Measurements from ENCODE around the gene MBP.

The MBP gene

DNA sequence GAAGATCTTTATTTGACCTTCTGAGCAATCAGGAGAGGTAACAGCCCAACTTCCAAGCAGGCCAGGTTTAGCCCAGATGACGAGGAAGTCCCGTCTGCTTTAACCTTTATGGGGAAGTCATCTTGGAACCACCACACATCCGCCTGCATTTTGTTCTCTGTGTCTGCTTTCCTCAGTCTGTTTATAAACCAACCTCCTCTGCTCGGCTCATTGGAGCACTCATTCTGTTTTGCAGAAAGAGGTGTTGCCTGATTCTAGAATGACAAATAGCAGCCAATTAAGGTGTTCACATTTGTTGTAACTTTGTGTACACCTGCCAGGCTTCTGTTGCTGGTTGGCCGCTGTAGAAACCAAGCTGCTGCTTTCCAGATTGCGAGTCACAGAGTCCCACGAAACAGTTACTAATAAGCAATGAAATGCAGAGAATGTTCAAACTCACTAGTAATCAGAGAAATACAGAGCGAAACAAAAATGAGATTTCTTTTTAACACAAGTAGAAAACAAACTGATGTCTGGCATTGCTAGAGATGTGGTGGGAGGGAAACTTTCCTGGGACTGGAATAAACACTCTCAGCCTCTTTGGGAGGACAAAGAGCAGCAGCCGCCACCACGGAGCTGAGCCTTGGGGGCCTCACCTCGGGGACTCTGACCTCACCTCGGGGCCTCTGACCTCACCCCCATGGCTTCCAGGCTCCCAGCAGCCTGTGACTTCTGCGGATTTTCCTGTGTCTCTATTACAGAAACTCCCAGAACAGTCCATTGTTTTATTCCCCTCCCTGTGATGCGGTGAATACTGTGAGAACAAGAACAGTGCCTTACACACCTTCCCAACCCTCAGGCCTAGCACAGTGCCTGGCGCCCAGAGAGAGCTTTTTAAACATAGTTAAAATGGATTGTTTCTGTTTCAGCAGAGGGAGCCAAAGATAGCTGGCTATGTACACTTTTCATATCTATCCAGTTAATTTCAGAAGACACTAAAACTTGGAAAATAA lies 64.0 kb downstream of the MBP start:
- Histone ChIP-seq H3K18ac (ENCODE audit: low read length) (no peak overlapping the region), H4K5ac (ENCODE audit: low read length) (no peak overlapping the region), H3K4me3 (ENCODE audit: low read length) (no peak overlapping the region), H2BK15ac (replicated peaks; ENCODE audit: low read depth) (no peak overlapping the region), H4K8ac (ENCODE audit: low read depth, low read length) (no peak overlapping the region), H3K9ac (ENCODE audit: low read length) (no peak overlapping the region), H3K23ac (ENCODE audit: low read length) (no peak overlapping the region), H2BK5ac (ENCODE audit: low read length) (no peak overlapping the region), H2AK5ac (ENCODE audit: low read length) (no peak overlapping the region), H2BK120ac (ENCODE audit: low read depth, low read length) (no peak overlapping the region), H3K79me2 (ENCODE audit: control insufficient read depth, insufficient read depth, low read length) (no peaks in the 10 kb centered on the region), H3K27me3 (ENCODE audit: insufficient read depth, low read length, poor library complexity) (no peaks in the 10 kb centered on the region), H3K56ac (ENCODE audit: low read length) (no peak overlapping the region), H3K4me1 (ENCODE audit: control insufficient read depth, low read depth, low read length) (peaks cover 2% of the 10 kb centered on the region), H3K79me1 (ENCODE audit: low read length) (no peaks in the 10 kb centered on the region), H3K27ac (ENCODE audit: low read depth, low read length) (no peak overlapping the region), H3K4ac (ENCODE audit: low read depth, low read length) (no peak overlapping the region), H3K36me3 (ENCODE audit: control insufficient read depth, insufficient read depth, low read length) (no peaks in the 10 kb centered on the region), H3K4me2 (ENCODE audit: low read length) (no peak overlapping the region)
- DNase-seq = no peak
- no CpG with 5 or more reads among the region's 15 CpGs for WGBS (ENCODE audit: extremely low coverage, insufficient coverage, low lambda C conversion rate)

DNA sequence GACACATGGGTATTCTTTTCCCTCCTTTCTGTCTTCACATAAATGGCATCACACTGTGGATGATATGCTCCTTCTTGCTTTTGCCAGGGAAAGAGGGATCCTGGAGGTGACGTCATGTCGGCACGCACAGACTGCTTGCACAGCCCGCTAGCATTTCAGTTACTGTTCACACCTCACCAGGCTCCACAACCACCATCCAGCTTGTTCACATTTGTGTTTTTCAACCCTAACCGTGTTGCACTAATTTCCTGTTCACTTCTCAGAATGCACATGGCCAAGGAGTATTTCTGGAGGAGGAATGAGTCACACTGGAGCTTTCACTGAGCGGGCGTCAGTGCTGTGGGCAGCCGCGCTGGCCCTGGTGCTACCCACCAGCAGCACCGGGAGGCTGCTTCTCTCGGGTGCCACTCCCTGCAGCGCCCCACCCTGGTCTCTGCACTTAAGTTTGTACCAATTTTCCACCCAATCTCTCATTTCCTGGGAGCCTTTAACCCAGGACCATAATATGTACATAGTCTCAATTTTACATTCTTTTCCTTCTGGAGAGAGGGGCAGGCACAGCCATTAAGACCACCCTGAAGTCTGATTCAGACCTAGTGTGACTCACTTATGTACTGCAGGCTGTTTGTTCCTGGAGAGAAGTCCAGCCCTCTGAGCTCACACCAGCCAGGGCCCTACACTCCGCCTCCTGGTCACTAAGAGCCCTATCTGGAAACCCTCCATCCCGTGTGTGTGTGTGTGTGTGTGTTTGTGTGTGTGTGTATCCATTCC lies 65.1 kb downstream of the MBP start:
- no peak overlapping the region for H3K56ac ChIP-seq (ENCODE audit: low read length)
- no peak overlapping the region for H3K4me2 ChIP-seq (ENCODE audit: low read length)
- H3K79me1 ChIP-seq (ENCODE audit: low read length) = no peaks in the 10 kb centered on the region
- H4K8ac ChIP-seq (ENCODE audit: low read depth, low read length) = no peak overlapping the region
- peaks cover 5% of the 10 kb centered on the region for H3K4me1 ChIP-seq (ENCODE audit: control insufficient read depth, low read depth, low read length)
- H3K23ac ChIP-seq (ENCODE audit: low read length) = no peak overlapping the region
- H3K27ac ChIP-seq (ENCODE audit: low read depth, low read length) = no peak overlapping the region
- H2AK5ac ChIP-seq (ENCODE audit: low read length) = no peak overlapping the region
- no peak overlapping the region for H2BK5ac ChIP-seq (ENCODE audit: low read length)
- no peaks in the 10 kb centered on the region for H3K36me3 ChIP-seq (ENCODE audit: control insufficient read depth, insufficient read depth, low read length)
- no peak overlapping the region for H4K5ac ChIP-seq (ENCODE audit: low read length)
- WGBS (ENCODE audit: extremely low coverage, insufficient coverage, low lambda C conversion rate) = no CpG with 5 or more reads among the region's 14 CpGs
- no peak overlapping the region for H3K4me3 ChIP-seq (ENCODE audit: low read length)
- H3K27me3 ChIP-seq (ENCODE audit: insufficient read depth, low read length, poor library complexity) = no peaks in the 10 kb centered on the region
- no peak overlapping the region for H2BK15ac ChIP-seq (replicated peaks; ENCODE audit: low read depth)
- H2BK120ac ChIP-seq (ENCODE audit: low read depth, low read length) = no peak overlapping the region
- no peak overlapping the region for H3K4ac ChIP-seq (ENCODE audit: low read depth, low read length)
- H3K79me2 ChIP-seq (ENCODE audit: control insufficient read depth, insufficient read depth, low read length) = no peaks in the 10 kb centered on the region
- peak; percentile 60 for DNase-seq
- no peak overlapping the region for H3K9ac ChIP-seq (ENCODE audit: low read length)
- no peak overlapping the region for H3K18ac ChIP-seq (ENCODE audit: low read length)

DNA sequence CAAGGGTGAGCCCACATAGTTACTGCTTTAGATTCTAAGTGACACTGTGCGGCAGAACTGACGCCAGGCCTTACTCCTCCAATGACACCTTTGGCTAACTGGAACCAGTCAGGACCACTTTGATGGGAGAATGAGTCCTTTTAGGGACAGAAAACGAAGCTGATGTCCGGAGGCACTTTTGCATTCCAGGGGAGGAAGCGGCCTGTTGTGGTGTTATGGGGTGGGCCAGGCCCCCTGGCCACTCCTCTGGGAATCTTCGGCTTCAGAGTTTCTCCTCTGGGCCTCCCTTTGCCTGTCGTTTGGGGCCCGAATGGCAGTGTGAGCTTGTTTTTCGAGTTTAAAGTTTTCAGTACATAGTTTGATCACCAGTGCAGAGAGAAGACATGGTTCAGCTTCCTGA lies 65.9 kb downstream of the MBP start:
- Histone ChIP-seq H3K79me1 (ENCODE audit: low read length) (no peaks in the 10 kb centered on the region), H4K8ac (ENCODE audit: low read depth, low read length) (no peak overlapping the region), H2BK5ac (ENCODE audit: low read length) (no peak overlapping the region), H3K9ac (ENCODE audit: low read length) (no peak overlapping the region), H3K36me3 (ENCODE audit: control insufficient read depth, insufficient read depth, low read length) (no peaks in the 10 kb centered on the region), H2BK15ac (replicated peaks; ENCODE audit: low read depth) (no peak overlapping the region), H3K18ac (ENCODE audit: low read length) (no peak overlapping the region), H3K27ac (ENCODE audit: low read depth, low read length) (no peak overlapping the region), H3K4me1 (ENCODE audit: control insufficient read depth, low read depth, low read length) (peaks cover 5% of the 10 kb centered on the region), H2AK5ac (ENCODE audit: low read length) (no peak overlapping the region), H3K27me3 (ENCODE audit: insufficient read depth, low read length, poor library complexity) (no peaks in the 10 kb centered on the region), H3K79me2 (ENCODE audit: control insufficient read depth, insufficient read depth, low read length) (no peaks in the 10 kb centered on the region), H3K4ac (ENCODE audit: low read depth, low read length) (no peak overlapping the region), H4K5ac (ENCODE audit: low read length) (no peak overlapping the region), H2BK120ac (ENCODE audit: low read depth, low read length) (no peak overlapping the region), H3K4me3 (ENCODE audit: low read length) (no peak overlapping the region), H3K56ac (ENCODE audit: low read length) (no peak overlapping the region), H3K4me2 (ENCODE audit: low read length) (no peak overlapping the region), H3K23ac (ENCODE audit: low read length) (no peak overlapping the region)
- WGBS (ENCODE audit: extremely low coverage, insufficient coverage, low lambda C conversion rate) = no CpG with 5 or more reads among the region's 9 CpGs
- no peak for DNase-seq

DNA sequence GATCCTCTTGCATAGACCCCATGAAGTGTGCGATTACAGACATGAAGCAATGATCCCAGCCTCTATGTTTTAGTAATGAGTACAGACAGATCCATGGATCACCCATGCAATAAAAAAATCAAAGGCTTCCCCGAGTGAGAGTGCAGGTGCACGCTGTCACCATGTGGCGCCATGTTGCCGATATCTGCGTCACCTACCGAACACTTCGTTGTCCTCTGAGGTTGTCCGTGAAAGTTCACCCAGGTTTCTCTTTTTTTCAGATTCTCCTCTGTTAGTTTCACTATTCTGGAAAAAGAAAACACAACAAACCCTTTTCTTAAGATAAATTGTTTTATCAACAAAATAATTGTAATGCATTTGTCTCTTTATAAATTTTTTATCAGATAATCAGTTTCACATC lies 66.5 kb downstream of the MBP start:
- Histone ChIP-seq H3K56ac (ENCODE audit: low read length) (no peak overlapping the region), H2BK120ac (ENCODE audit: low read depth, low read length) (no peak overlapping the region), H3K79me1 (ENCODE audit: low read length) (no peaks in the 10 kb centered on the region), H2BK5ac (ENCODE audit: low read length) (no peak overlapping the region), H3K27ac (ENCODE audit: low read depth, low read length) (no peak overlapping the region), H3K79me2 (ENCODE audit: control insufficient read depth, insufficient read depth, low read length) (no peaks in the 10 kb centered on the region), H3K4me3 (ENCODE audit: low read length) (no peak overlapping the region), H3K4me1 (ENCODE audit: control insufficient read depth, low read depth, low read length) (peaks cover 5% of the 10 kb centered on the region), H4K8ac (ENCODE audit: low read depth, low read length) (no peak overlapping the region), H3K27me3 (ENCODE audit: insufficient read depth, low read length, poor library complexity) (no peaks in the 10 kb centered on the region), H3K4ac (ENCODE audit: low read depth, low read length) (no peak overlapping the region), H2BK15ac (replicated peaks; ENCODE audit: low read depth) (no peak overlapping the region), H2AK5ac (ENCODE audit: low read length) (no peak overlapping the region), H3K18ac (ENCODE audit: low read length) (no peak overlapping the region), H3K36me3 (ENCODE audit: control insufficient read depth, insufficient read depth, low read length) (no peaks in the 10 kb centered on the region), H3K23ac (ENCODE audit: low read length) (no peak overlapping the region), H3K9ac (ENCODE audit: low read length) (no peak overlapping the region), H3K4me2 (ENCODE audit: low read length) (no peak overlapping the region), H4K5ac (ENCODE audit: low read length) (no peak overlapping the region)
- no peak for DNase-seq
- no CpG with 5 or more reads among the region's 9 CpGs for WGBS (ENCODE audit: extremely low coverage, insufficient coverage, low lambda C conversion rate)

DNA sequence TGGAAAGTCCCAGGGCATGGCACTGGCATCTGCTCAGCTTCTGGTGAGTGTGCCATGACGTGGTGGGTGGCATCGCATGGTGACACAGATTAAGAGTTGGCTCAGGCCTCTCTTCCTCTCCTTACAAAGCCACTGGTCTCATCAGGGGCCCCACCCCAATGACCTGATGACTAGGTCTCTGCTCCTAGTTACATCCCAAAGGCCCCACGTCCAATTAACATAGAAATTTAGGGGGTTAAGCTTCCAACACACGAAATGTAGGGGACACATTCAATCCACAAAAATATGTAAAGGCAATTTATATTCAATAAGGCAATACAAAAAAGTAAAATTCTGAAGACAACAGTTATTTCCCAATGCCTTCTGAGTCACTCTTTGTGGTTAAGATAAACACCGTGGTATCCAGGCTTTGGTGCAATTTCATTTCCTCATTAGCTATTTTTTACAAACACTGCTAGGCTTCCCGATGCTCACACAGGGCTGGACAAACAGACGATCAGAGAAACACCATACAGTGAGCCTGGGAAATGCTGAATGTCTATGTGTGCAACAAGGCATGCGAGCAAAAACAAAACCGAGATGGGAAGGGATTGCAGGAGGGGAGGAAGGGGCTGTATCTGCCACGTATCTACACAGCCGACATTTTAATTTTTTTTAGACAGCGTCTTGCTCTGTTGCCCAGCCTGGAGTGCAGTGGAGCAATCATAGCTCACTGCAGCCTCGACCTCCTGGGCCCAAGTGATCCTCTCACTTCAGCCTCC lies 67.2 kb downstream of the MBP start:
- no CpG with 5 or more reads among the region's 13 CpGs for WGBS (ENCODE audit: extremely low coverage, insufficient coverage, low lambda C conversion rate)
- H3K4ac ChIP-seq (ENCODE audit: low read depth, low read length) = no peak overlapping the region
- peaks cover 5% of the 10 kb centered on the region for H3K4me1 ChIP-seq (ENCODE audit: control insufficient read depth, low read depth, low read length)
- no peak overlapping the region for H3K9ac ChIP-seq (ENCODE audit: low read length)
- no peaks in the 10 kb centered on the region for H3K79me2 ChIP-seq (ENCODE audit: control insufficient read depth, insufficient read depth, low read length)
- no peak for DNase-seq
- no peaks in the 10 kb centered on the region for H3K79me1 ChIP-seq (ENCODE audit: low read length)
- no peak overlapping the region for H3K56ac ChIP-seq (ENCODE audit: low read length)
- no peak overlapping the region for H3K18ac ChIP-seq (ENCODE audit: low read length)
- no peak overlapping the region for H2BK120ac ChIP-seq (ENCODE audit: low read depth, low read length)
- H4K8ac ChIP-seq (ENCODE audit: low read depth, low read length) = no peak overlapping the region
- no peaks in the 10 kb centered on the region for H3K27me3 ChIP-seq (ENCODE audit: insufficient read depth, low read length, poor library complexity)
- H2AK5ac ChIP-seq (ENCODE audit: low read length) = no peak overlapping the region
- no peak overlapping the region for H3K4me3 ChIP-seq (ENCODE audit: low read length)
- H3K23ac ChIP-seq (ENCODE audit: low read length) = no peak overlapping the region
- no peak overlapping the region for H3K4me2 ChIP-seq (ENCODE audit: low read length)
- H3K27ac ChIP-seq (ENCODE audit: low read depth, low read length) = no peak overlapping the region
- H2BK15ac ChIP-seq (replicated peaks; ENCODE audit: low read depth) = no peak overlapping the region
- H4K5ac ChIP-seq (ENCODE audit: low read length) = no peak overlapping the region
- H2BK5ac ChIP-seq (ENCODE audit: low read length) = no peak overlapping the region
- no peaks in the 10 kb centered on the region for H3K36me3 ChIP-seq (ENCODE audit: control insufficient read depth, insufficient read depth, low read length)

Measured in mesendoderm (in vitro differentiated cells).